C1 segment of cervical spinal cord (tissue), 14 donors: ENCODE results near the gene UNKL.

Source experiments
- DNase-seq, 14 donors: peaks; one replicate each; lab custom pipeline; 2025; lab: John Stamatoyannopoulos, UW

Gene UNKL

GRCh38 chr16:1414532-1415260, at the start of gene UNKL:
Gene UNKL, minus strand, starts transcription at chr16:1414704. Its CDS starts 13 bp downstream, at chr16:1414691.
- peak in 11 of 14 donors; percentile 12 to 76 (median 35) for DNase-seq

- no peak for DNase-seq
These were observed 46.6 kb upstream of the UNKL start for GRCh38 chr16:1461146-1461545.

- no peak for DNase-seq
These were observed 46.2 kb upstream of the UNKL start for GRCh38 chr16:1460602-1461138.

GRCh38 chr16:1459967-1460366, 45.5 kb upstream of the UNKL start:
- DNase-seq, result no peak

- no peak for DNase-seq
These were observed 44.5 kb upstream of the UNKL start for GRCh38 chr16:1458977-1459341.

- DNase-seq, result no peak
These were observed 44.0 kb upstream of the UNKL start for GRCh38 chr16:1458336-1458976.

GRCh38 chr16:1457489-1458245, 43.2 kb upstream of the UNKL start:
- no peak for DNase-seq

- no peak for DNase-seq
These were observed 42.4 kb upstream of the UNKL start for GRCh38 chr16:1456951-1457350.

- no peak for DNase-seq
These were observed 41.0 kb upstream of the UNKL start for GRCh38 chr16:1455190-1456171.

- no peak for DNase-seq
These were observed 40.1 kb upstream of the UNKL start for GRCh38 chr16:1454561-1454960.

- DNase-seq, result no peak
These were observed 38.8 kb upstream of the UNKL start for GRCh38 chr16:1453316-1453715.

- DNase-seq, result no peak
These were observed 38.0 kb upstream of the UNKL start for GRCh38 chr16:1452530-1452929.

GRCh38 chr16:1451702-1452392, 37.3 kb upstream of the UNKL start:
- DNase-seq, result no peak

GRCh38 chr16:1450841-1451240, 36.3 kb upstream of the UNKL start:
- no peak for DNase-seq

GRCh38 chr16:1450218-1450617, 35.7 kb upstream of the UNKL start:
- DNase-seq, result no peak

GRCh38 chr16:1449201-1449788, 34.8 kb upstream of the UNKL start:
- DNase-seq, result no peak

GRCh38 chr16:1448536-1449116, 34.1 kb upstream of the UNKL start:
- no peak for DNase-seq

- DNase-seq, result no peak
These were observed 33.5 kb upstream of the UNKL start for GRCh38 chr16:1447965-1448364.

- DNase-seq, result no peak
These were observed 32.0 kb upstream of the UNKL start for GRCh38 chr16:1446296-1447080.
